GM23338 (cell line): ENCODE measurements around the gene TMEM14A.

Experiments
- POLR2AphosphoS5 ChIP-seq: IDR thresholded peaks from 2 replicates; pipeline ENCODE4 v1.6.1; 2016; ENCODE audit warnings: antibody characterized with exemption, low read depth
- TF ChIP-seq, protein P1 (sequence below), 2 experiments: fragments of 200-600 bp in 1 of 2; sonication (generic) in 1 of 2; conservative IDR thresholded peaks; 2 replicates each; pipeline versions ENCODE4 v1.5.1 to v1.6.1; 2016 to 2017; ENCODE audit warnings: antibody characterized with exemption in 2 of 2, low read depth in 2 of 2, mild to moderate bottlenecking in 2 of 2, moderate library complexity in 1 of 2

- TF ChIP-seq, protein P1, sequence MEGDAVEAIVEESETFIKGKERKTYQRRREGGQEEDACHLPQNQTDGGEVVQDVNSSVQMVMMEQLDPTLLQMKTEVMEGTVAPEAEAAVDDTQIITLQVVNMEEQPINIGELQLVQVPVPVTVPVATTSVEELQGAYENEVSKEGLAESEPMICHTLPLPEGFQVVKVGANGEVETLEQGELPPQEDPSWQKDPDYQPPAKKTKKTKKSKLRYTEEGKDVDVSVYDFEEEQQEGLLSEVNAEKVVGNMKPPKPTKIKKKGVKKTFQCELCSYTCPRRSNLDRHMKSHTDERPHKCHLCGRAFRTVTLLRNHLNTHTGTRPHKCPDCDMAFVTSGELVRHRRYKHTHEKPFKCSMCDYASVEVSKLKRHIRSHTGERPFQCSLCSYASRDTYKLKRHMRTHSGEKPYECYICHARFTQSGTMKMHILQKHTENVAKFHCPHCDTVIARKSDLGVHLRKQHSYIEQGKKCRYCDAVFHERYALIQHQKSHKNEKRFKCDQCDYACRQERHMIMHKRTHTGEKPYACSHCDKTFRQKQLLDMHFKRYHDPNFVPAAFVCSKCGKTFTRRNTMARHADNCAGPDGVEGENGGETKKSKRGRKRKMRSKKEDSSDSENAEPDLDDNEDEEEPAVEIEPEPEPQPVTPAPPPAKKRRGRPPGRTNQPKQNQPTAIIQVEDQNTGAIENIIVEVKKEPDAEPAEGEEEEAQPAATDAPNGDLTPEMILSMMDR (conservative IDR thresholded peaks at IDR 0.05; ENCODE audit: low read depth in 2 of 2): no peak
- TF ChIP-seq POLR2AphosphoS5: no peak
Observed at GRCh38 chr6:52674666-52675065, 3.8 kb downstream of the TMEM14A start.
